ENCODE measurements around the gene RANGRF.
"Not testable (repeated sequence)": the region's sequence is repeated elsewhere in the genome, so short reads cannot be mapped to it uniquely, and the experiment has no call there.

Gene RANGRF

GRCh38 chr17:8288336-8289102 lies at the start of gene RANGRF:
RANGRF (plus strand) TSS chr17:8288670; CDS start chr17:8288789, 119 bp downstream.
- DNase-seq, result peak; percentile 91

- no peak for DNase-seq
These were observed 44.6 kb upstream of the RANGRF start for GRCh38 chr17:8243827-8244226.

- no peak for DNase-seq
These were observed 43.7 kb upstream of the RANGRF start for GRCh38 chr17:8244768-8245167.

- DNase-seq, result peak; percentile 94
These were observed 39.5 kb upstream of the RANGRF start, which contains the start of gene PFAS for GRCh38 chr17:8248751-8249607. PFAS (plus strand) TSS chr17:8249289; CDS start chr17:8253938, 4,649 bp downstream.

GRCh38 chr17:8249621-8250500 lies 38.6 kb upstream of the RANGRF start:
- no peak for DNase-seq

GRCh38 chr17:8251411-8251810 lies 37.1 kb upstream of the RANGRF start:
- DNase-seq, result not testable (repeated sequence)

- peak; percentile 12 for DNase-seq
These were observed 34.7 kb upstream of the RANGRF start for GRCh38 chr17:8253801-8254200.

- no peak for DNase-seq
These were observed 33.6 kb upstream of the RANGRF start for GRCh38 chr17:8254881-8255280.

GRCh38 chr17:8255499-8255898 lies 33.0 kb upstream of the RANGRF start:
- no peak for DNase-seq

GRCh38 chr17:8256291-8256690 lies 32.2 kb upstream of the RANGRF start:
- no peak for DNase-seq

- DNase-seq, result no peak
These were observed 31.8 kb upstream of the RANGRF start for GRCh38 chr17:8256691-8257090.

GRCh38 chr17:8257801-8258200 lies 30.7 kb upstream of the RANGRF start:
- DNase-seq, result no peak

- DNase-seq, result no peak
These were observed 24.1 kb upstream of the RANGRF start for GRCh38 chr17:8264320-8264719.

- DNase-seq, result no peak
These were observed 23.5 kb upstream of the RANGRF start for GRCh38 chr17:8264836-8265542.

- no peak for DNase-seq
These were observed 21.6 kb upstream of the RANGRF start for GRCh38 chr17:8266648-8267479.

GRCh38 chr17:8267480-8268147 lies 20.9 kb upstream of the RANGRF start:
- DNase-seq, result no peak

- no peak for DNase-seq
These were observed 19.7 kb upstream of the RANGRF start for GRCh38 chr17:8268550-8269298.

GRCh38 chr17:8272421-8272820 lies 16.0 kb upstream of the RANGRF start:
- no peak for DNase-seq

- no peak for DNase-seq
These were observed 14.5 kb upstream of the RANGRF start for GRCh38 chr17:8273884-8274444.

- no peak for DNase-seq
These were observed 13.7 kb upstream of the RANGRF start for GRCh38 chr17:8274816-8275215.

All from NCI-H146 (cell line).